NCI-H774 (cell line): Measurements from ENCODE around the gene FAM118B.

ENCODE experiments used
- DNase-seq: peaks from one replicate; lab custom pipeline; 2025; lab: John Stamatoyannopoulos, UW

The FAM118B gene

GRCh38 chr11:126310200-126310991 lies 98.8 kb downstream of the FAM118B start:
- DNase-seq, result peak; percentile 27

GRCh38 chr11:126310992-126311310 lies 99.4 kb downstream of the FAM118B start:
- no peak for DNase-seq

GRCh38 chr11:126311401-126312291 lies 100.1 kb downstream of the FAM118B start:
- no peak for DNase-seq
